ENCODE measurements around the gene ZNF22. TPM values are rescaled to one million over a fixed set of nuclear protein-coding genes. Genes with fewer than 3 reads are reported as not detected.

The ZNF22 gene
- total RNA-seq, 4 donors from 2014 or later: 19.2 to 35.6 (median 27.1) TPM

- peaks cover 0 to 74% (median 39%) of the 10 kb centered on the region in 3 donors for H3K4me1 ChIP-seq
- ATAC-seq: no peak
- H3K4me3 ChIP-seq: no peak overlapping the region
- 80 to 92% methylated on average over 1 to 6 of the region's 10 CpGs for WGBS, 2 donors (ENCODE audit: low coverage in 1 of 2)
- H3K27me3 ChIP-seq: no peaks in the 10 kb centered on the region
- H3K9me3 ChIP-seq: no peaks in the 10 kb centered on the region
- H3K36me3 ChIP-seq: peaks cover 0 to 87% of the 10 kb centered on the region in 2 donors
- no peak for TF ChIP-seq POLR2A (IDR thresholded peaks at IDR 0.05)
- no peak for TF ChIP-seq POLR2AphosphoS5 (IDR thresholded peaks at IDR 0.05)
- TF ChIP-seq CTCF (IDR thresholded peaks at IDR 0.05): no peak
- no peak for TF ChIP-seq EP300 (IDR thresholded peaks at IDR 0.05)
- peak overlapping the region in 3 of 4 donors; percentile 64 to 95 (median 94) for H3K27ac ChIP-seq
These were observed 11.7 kb upstream of the ZNF22 start for GRCh38 chr10:44988957-44989585.

GRCh38 chr10:44989597-44990301, 11.0 kb upstream of the ZNF22 start:
- no peak for ATAC-seq
- Histone ChIP-seq H3K4me3 (no peak overlapping the region), H3K27me3 (no peaks in the 10 kb centered on the region), H3K27ac (peak overlapping the region in 3 of 4 donors; percentile 64 to 95 (median 94)), H3K4me1 (peaks cover 0 to 74% (median 33%) of the 10 kb centered on the region in 3 donors), H3K9me3 (no peaks in the 10 kb centered on the region), H3K36me3 (peaks cover 0 to 80% of the 10 kb centered on the region in 2 donors)
- WGBS, 2 donors (ENCODE audit: low coverage in 1 of 2): 59 to 70% methylated on average over 9 to 14 of the region's 14 CpGs
- TF ChIP-seq POLR2AphosphoS5 (IDR thresholded peaks at IDR 0.05): no peak
- no peak for TF ChIP-seq CTCF (IDR thresholded peaks at IDR 0.05)
- no peak for TF ChIP-seq POLR2A (IDR thresholded peaks at IDR 0.05)
- no peak for TF ChIP-seq EP300 (IDR thresholded peaks at IDR 0.05)

- no peak for ATAC-seq
- Histone ChIP-seq H3K4me1 (peaks cover 0 to 74% (median 33%) of the 10 kb centered on the region in 3 donors), H3K4me3 (no peak overlapping the region), H3K27ac (peak overlapping the region in 3 of 4 donors; percentile 64 to 95 (median 94)), H3K27me3 (no peaks in the 10 kb centered on the region), H3K36me3 (peaks cover 0 to 75% of the 10 kb centered on the region in 2 donors), H3K9me3 (no peaks in the 10 kb centered on the region)
- TF ChIP-seq CTCF (IDR thresholded peaks at IDR 0.05) (peak in 2 of 4 experiments; percentile 12 to 25), EP300 (IDR thresholded peaks at IDR 0.05) (no peak)
- WGBS, 2 donors (ENCODE audit: low coverage in 1 of 2): 26 to 67% methylated on average over 6 to 8 of the region's 8 CpGs
These were observed 10.4 kb upstream of the ZNF22 start for GRCh38 chr10:44990302-44990655.

- Histone ChIP-seq H3K27me3 (no peaks in the 10 kb centered on the region), H3K4me3 (no peak overlapping the region), H3K27ac (peak overlapping the region in 3 of 4 donors; percentile 64 to 95 (median 94)), H3K36me3 (peaks cover 0 to 74% of the 10 kb centered on the region in 2 donors), H3K4me1 (peaks cover under 1 to 74% (median 31%) of the 10 kb centered on the region in 3 donors), H3K9me3 (no peaks in the 10 kb centered on the region)
- WGBS, 2 donors (ENCODE audit: low coverage in 1 of 2): 100% methylated on average over 1 of the region's 7 CpGs; no CpG with 5 or more reads in 1 of the 2 donors
- TF ChIP-seq POLR2A (IDR thresholded peaks at IDR 0.05): no peak
- no peak for TF ChIP-seq POLR2AphosphoS5 (IDR thresholded peaks at IDR 0.05)
- no peak for TF ChIP-seq CTCF (IDR thresholded peaks at IDR 0.05)
- TF ChIP-seq EP300 (IDR thresholded peaks at IDR 0.05): no peak
- ATAC-seq: no peak
These were observed 9.8 kb upstream of the ZNF22 start for GRCh38 chr10:44990965-44991364.

Measured in gastroesophageal sphincter (tissue), 4 donors.